Ectodermal cell (in vitro differentiated cells): ENCODE data around the gene KCNQ1.

ENCODE experiments used
- H3K27ac ChIP-seq: 2 replicates; pipeline ENCODE4 v1.7.0; 2013; ENCODE audit warnings: mild to moderate bottlenecking, low read depth, low read length; ENCODE audit not compliant: insufficient read depth, poor library complexity, severe bottlenecking
- H3K27me3 ChIP-seq: 2 replicates; pipeline ENCODE4 v1.7.0; 2013; ENCODE audit warnings: mild to moderate bottlenecking, low read length; ENCODE audit not compliant: insufficient read depth, control insufficient read depth, poor library complexity, severe bottlenecking
- H3K36me3 ChIP-seq: one replicate; pipeline ENCODE4 v1.7.0; 2013; ENCODE audit warnings: low read length; ENCODE audit not compliant: control insufficient read depth, insufficient read depth
- H3K4me1 ChIP-seq: one replicate; pipeline ENCODE4 v1.7.0; 2013; ENCODE audit warnings: low read length; ENCODE audit not compliant: control insufficient read depth, insufficient read depth
- H3K4me3 ChIP-seq: 2 replicates; pipeline ENCODE4 v1.7.0; 2013; ENCODE audit warnings: low read depth, low read length, control low read depth; ENCODE audit not compliant: insufficient read depth
- H3K9me3 ChIP-seq: 2 replicates; pipeline ENCODE4 v1.7.0; 2013; ENCODE audit warnings: mild to moderate bottlenecking, low read length, moderate library complexity; ENCODE audit not compliant: control insufficient read depth
- WGBS, 2 experiments: methylation state at CpG; one replicate each; pipeline ENCODE4 v1.1.7; 2013; ENCODE audit warnings: missing lambda C conversion rate in 2 of 2; 5-methylcytosine and 5-hydroxymethylcytosine counted together

KCNQ1 gene

GRCh38 chr11:2813968-2814367 is 369.2 kb downstream of the KCNQ1 start:
- Histone ChIP-seq H3K27ac (no peak overlapping the region), H3K4me1 (peaks cover 12% of the 10 kb centered on the region), H3K27me3 (peaks cover 5% of the 10 kb centered on the region), H3K9me3 (no peaks in the 10 kb centered on the region), H3K36me3 (no peaks in the 10 kb centered on the region), H3K4me3 (no peak overlapping the region)
- WGBS, 2 experiments = 94 to 100% methylated on average over 1 of the region's 1 CpG

GRCh38 chr11:2814751-2815150 is 369.9 kb downstream of the KCNQ1 start:
- peaks cover 5% of the 10 kb centered on the region for H3K27me3 ChIP-seq
- WGBS, 2 experiments = 89% methylated on average over 5 of the region's 5 CpGs
- H3K9me3 ChIP-seq = no peaks in the 10 kb centered on the region
- H3K4me3 ChIP-seq = no peak overlapping the region
- no peak overlapping the region for H3K27ac ChIP-seq
- peaks cover 12% of the 10 kb centered on the region for H3K4me1 ChIP-seq
- no peaks in the 10 kb centered on the region for H3K36me3 ChIP-seq

GRCh38 chr11:2815762-2816496 is 371.1 kb downstream of the KCNQ1 start:
- H3K9me3 ChIP-seq = no peaks in the 10 kb centered on the region
- no peaks in the 10 kb centered on the region for H3K36me3 ChIP-seq
- WGBS, 2 experiments = 93% methylated on average over 16 of the region's 16 CpGs
- H3K27ac ChIP-seq = no peak overlapping the region
- peaks cover 12% of the 10 kb centered on the region for H3K4me1 ChIP-seq
- no peak overlapping the region for H3K4me3 ChIP-seq
- peaks cover 4% of the 10 kb centered on the region for H3K27me3 ChIP-seq

- Histone ChIP-seq H3K36me3 (no peaks in the 10 kb centered on the region), H3K9me3 (no peaks in the 10 kb centered on the region), H3K27me3 (no peaks in the 10 kb centered on the region), H3K4me3 (no peak overlapping the region), H3K4me1 (peaks cover 12% of the 10 kb centered on the region), H3K27ac (no peak overlapping the region)
- WGBS, 2 experiments = 94% methylated on average over 2 of the region's 2 CpGs
These were observed 371.7 kb downstream of the KCNQ1 start for GRCh38 chr11:2816523-2816922.

GRCh38 chr11:2816941-2817421 is 372.2 kb downstream of the KCNQ1 start:
- no peak overlapping the region for H3K4me3 ChIP-seq
- no peaks in the 10 kb centered on the region for H3K9me3 ChIP-seq
- H3K27me3 ChIP-seq = no peaks in the 10 kb centered on the region
- H3K27ac ChIP-seq = no peak overlapping the region
- 93% methylated on average over 15 of the region's 15 CpGs for WGBS, 2 experiments
- H3K36me3 ChIP-seq = no peaks in the 10 kb centered on the region
- H3K4me1 ChIP-seq = peaks cover 10% of the 10 kb centered on the region

- WGBS, 2 experiments = 87 to 93% methylated on average over 6 of the region's 6 CpGs
- no peaks in the 10 kb centered on the region for H3K9me3 ChIP-seq
- H3K4me3 ChIP-seq = no peak overlapping the region
- no peak overlapping the region for H3K27ac ChIP-seq
- H3K27me3 ChIP-seq = no peaks in the 10 kb centered on the region
- no peaks in the 10 kb centered on the region for H3K36me3 ChIP-seq
- H3K4me1 ChIP-seq = peaks cover 6% of the 10 kb centered on the region
These were observed 372.6 kb downstream of the KCNQ1 start for GRCh38 chr11:2817431-2817830.

- Histone ChIP-seq H3K27ac (no peak overlapping the region), H3K4me1 (no peaks in the 10 kb centered on the region), H3K36me3 (no peaks in the 10 kb centered on the region), H3K27me3 (no peaks in the 10 kb centered on the region), H3K9me3 (no peaks in the 10 kb centered on the region), H3K4me3 (no peak overlapping the region)
- 91 to 93% methylated on average over 6 of the region's 6 CpGs for WGBS, 2 experiments
These were observed 373.2 kb downstream of the KCNQ1 start for GRCh38 chr11:2818021-2818420.

GRCh38 chr11:2818503-2818902 is 373.7 kb downstream of the KCNQ1 start:
- H3K27me3 ChIP-seq = no peaks in the 10 kb centered on the region
- H3K4me1 ChIP-seq = no peaks in the 10 kb centered on the region
- H3K27ac ChIP-seq = no peak overlapping the region
- H3K9me3 ChIP-seq = no peaks in the 10 kb centered on the region
- no peaks in the 10 kb centered on the region for H3K36me3 ChIP-seq
- H3K4me3 ChIP-seq = no peak overlapping the region
- 86 to 88% methylated on average over 5 of the region's 5 CpGs for WGBS, 2 experiments

GRCh38 chr11:2819316-2819715 is 374.5 kb downstream of the KCNQ1 start:
- 92 to 95% methylated on average over 3 of the region's 3 CpGs for WGBS, 2 experiments
- H3K4me1 ChIP-seq = no peaks in the 10 kb centered on the region
- no peaks in the 10 kb centered on the region for H3K27me3 ChIP-seq
- no peak overlapping the region for H3K4me3 ChIP-seq
- H3K9me3 ChIP-seq = no peaks in the 10 kb centered on the region
- no peak overlapping the region for H3K27ac ChIP-seq
- no peaks in the 10 kb centered on the region for H3K36me3 ChIP-seq

GRCh38 chr11:2820976-2821375 is 376.2 kb downstream of the KCNQ1 start:
- H3K4me1 ChIP-seq = peaks cover 10% of the 10 kb centered on the region
- H3K9me3 ChIP-seq = no peaks in the 10 kb centered on the region
- no peak overlapping the region for H3K4me3 ChIP-seq
- H3K27me3 ChIP-seq = peaks cover 4% of the 10 kb centered on the region
- 94 to 95% methylated on average over 16 of the region's 16 CpGs for WGBS, 2 experiments
- H3K27ac ChIP-seq = no peak overlapping the region
- no peaks in the 10 kb centered on the region for H3K36me3 ChIP-seq
